T-helper 2 cell treated with Interferon-gamma antibody and Interleukin-4, amounts not matched to agents 100 ng/mL and 5 ng/mL, for 36 hours (primary cell): ENCODE data around the gene ATAT1. TPM values are rescaled to one million over a fixed set of nuclear protein-coding genes. Genes with fewer than 3 reads are reported as not detected.
"Not testable (repeated sequence)": the region's sequence is repeated elsewhere in the genome, so short reads cannot be mapped to it uniquely, and the experiment has no call there.

Experiments used
- intact Hi-C: fragments of 100-400 bp; cut with micrococcal nuclease; formaldehyde crosslinking; loops from one replicate; pipeline ENCODE4 v1.15.1; 2023
- total RNA-seq: library from RNA; stranded (reverse); gene quantifications from 2 replicates; pipeline ENCODE4 v1.2.3, GENCODE V29; 2022

Gene ATAT1
- total RNA-seq, 1 donor from 2014 or later = 9.0 TPM

DNA sequence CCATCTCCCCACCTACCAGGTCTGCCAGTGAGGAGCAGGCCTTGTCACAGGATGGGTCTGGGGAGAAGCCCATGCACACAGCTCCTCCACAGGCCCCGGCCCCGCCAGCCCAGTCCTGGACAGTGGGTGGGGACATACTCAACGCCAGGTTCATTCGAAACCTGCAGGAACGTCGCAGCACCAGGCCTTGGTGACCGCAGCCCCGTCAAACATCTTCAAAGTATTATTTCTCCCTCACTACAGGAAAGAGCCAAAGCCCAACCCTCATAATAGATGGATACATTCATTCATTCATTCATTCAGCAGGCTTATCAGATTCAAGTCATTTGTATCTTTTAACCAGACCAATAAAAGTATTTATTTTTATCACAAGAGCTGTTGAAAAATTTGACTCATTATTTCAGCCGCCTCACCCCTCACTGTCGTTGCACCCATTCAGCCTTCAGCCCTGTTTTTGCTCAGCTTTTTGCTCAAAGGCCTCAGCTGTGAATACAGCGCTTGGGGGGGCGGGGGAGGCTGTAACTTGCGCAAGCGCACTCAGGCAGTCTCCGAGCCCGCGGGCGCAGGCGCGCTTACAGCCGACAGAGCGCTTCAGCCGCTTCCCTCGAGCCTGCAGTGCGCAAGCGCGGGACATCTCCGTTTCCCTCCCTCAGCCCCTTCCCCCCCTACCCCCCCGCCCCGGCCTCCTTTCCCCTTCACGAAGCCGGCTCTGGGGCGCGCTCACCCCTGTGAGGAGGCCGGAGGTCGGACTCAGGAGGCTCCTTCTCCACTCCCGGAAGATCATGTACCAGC is 20.0 kb downstream of the ATAT1 start, which contains the start of gene C6orf136:
Gene C6orf136 (plus strand): TSS at position 684 of the 792 bp plus-strand sequence. CDS start 99 bp downstream, at position 783.
- intact Hi-C loops = loop anchor here (1.0 to 2.0 kb wide), 7 partner anchors 20 to 90 kb away; partner anchors contain the start of genes ABCF1, ATAT1, DHX16 and GNL1

DNA sequence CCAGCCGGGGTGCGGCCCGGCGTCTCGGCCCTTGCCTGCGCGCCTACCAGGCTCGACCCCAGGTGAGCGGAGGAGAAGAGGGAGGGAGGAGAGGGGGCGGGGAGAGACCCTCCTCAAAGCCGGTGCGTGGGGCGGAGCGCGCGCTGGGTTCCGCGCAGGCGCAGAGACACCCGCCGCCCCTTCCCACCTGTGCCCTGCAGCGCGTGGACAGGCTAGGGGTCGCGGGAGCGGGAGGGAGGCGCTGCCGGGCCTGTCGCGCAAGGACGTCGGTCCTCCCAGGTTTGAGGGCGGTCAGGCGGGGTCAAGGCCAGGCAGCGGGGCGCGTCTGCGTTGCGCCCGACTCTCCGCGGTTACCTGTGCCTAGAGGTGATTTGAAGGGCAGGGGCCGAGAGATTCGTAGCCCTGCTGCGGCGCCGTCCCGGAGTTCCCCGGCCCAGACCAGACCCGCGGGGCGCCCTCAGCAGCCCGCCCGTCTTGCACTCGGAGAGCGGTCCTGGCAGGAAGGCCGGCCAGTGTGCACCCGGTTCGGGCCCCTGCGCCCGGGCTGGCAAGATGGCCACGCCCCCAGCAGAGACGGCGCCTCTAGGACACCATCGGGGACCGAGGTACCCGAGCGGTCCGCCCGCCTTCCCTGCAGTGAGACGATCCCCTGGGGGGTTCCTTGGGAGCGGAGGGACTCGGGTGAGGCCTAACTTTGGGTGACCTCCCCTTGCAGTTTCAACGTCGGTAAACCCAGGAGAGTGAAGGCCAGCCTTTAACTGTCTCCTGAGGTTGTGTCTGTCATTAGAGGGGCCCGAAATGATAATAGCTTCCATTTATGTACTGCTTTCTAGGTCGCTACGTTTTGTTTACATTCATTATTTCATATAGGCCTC is 20.8 kb downstream of the ATAT1 start:
- intact Hi-C loops = loop anchor here (1.0 to 2.0 kb wide), 7 partner anchors 21 to 91 kb away; partner anchors contain the start of genes ABCF1, ATAT1, DHX16 and GNL1

DNA sequence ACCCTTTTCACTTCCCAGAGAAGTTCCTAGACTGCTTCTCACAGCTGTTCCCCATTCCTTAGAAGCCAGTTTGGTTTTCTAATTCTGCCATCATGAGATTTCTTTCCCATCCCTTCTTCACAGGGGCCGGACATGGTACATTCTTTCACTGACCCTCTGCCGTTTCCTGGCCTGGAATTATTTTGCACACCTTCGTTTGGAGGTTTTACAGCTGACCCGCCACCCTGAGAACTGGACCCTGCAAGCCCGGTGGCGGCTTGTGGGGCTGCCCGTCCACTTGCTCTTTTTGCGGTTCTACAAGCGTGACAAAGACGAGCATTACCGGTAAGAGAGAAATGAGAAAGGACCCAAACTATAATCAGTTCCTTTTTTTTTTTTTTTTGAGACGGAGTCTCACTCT is 24.5 kb downstream of the ATAT1 start:
- intact Hi-C loops = no loop called here

DNA sequence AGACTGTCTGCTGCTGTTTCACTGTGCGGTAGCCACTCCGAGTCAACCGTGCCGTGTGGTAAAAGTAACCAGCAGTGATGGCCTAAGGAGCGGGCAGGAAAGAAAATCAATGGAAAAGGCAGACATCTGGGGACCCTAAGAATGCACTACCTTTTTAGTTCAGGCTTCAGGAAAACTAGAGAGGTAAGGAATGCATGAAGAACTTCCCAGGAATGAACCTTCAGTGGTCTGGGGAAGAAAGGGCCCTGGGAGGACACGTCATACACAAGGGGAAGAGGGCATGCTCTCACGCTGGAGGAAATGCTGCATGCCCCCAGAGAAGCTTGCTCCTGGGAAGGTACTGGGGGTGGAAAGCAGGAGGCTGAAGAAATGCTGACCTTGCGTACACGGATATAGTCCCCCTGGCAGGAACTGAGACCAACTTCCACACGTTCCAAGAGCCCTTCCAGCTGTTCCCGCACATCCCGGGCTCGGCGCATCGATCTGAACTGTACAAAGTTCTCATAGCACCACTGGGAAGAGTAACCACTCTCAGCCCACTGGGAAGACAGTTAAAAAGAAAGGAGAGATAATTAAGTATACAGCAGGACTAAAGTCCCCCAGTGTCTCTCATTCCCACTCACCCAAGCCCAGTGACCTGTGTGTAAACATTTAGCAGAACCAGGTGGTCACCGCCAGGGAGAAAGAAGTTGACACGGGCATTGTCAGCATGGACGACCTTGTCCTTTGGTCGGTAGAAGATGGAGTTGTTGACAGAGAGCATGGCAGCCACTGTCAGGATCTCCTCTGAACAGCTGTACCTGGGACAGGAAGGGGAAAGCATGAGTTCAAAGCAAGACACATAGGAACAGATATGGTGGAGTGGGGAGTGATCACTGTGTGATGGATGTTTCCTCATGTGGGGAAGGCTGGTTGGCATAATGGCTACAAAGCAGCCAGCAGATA is 28.4 kb downstream of the ATAT1 start:
- intact Hi-C loops = no loop called here

DNA sequence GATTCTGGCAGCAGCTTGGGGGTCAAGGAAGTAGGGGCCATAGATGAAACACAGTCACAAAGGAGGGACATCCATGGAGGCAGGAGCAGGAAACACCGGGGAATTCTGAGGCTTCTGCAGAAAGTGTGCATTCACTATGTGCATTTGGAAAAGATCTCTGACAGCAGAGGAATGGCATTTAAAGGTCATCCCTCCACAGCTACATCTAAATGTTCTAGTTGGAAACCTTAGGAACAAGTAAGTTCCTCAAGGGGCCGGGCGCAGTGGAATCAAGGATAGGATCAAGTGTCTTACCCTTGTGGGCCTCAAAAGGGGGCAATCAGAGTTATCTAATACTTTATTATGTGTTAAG is 29.0 kb downstream of the ATAT1 start:
- intact Hi-C loops = no loop called here

DNA sequence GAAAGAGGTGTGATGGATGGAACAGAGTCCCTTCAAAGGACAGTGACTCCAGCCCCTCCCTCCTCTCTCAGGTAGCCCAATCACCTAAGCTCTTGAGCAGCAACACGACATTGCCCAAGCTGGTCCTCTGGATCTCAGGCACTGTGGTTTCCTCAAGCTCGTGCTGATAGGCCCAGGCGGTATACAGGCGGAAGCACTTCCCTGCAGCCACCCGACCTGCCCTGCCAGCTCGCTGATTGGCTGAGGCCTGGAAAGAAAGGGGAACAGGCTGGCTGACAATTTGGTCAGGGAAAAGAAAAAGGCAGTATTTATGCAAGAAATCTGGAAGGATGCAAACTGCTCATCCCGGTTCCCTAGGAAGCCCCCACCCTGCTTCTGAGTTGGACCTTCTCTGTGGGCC is 29.8 kb downstream of the ATAT1 start:
- intact Hi-C loops = no loop called here

DNA sequence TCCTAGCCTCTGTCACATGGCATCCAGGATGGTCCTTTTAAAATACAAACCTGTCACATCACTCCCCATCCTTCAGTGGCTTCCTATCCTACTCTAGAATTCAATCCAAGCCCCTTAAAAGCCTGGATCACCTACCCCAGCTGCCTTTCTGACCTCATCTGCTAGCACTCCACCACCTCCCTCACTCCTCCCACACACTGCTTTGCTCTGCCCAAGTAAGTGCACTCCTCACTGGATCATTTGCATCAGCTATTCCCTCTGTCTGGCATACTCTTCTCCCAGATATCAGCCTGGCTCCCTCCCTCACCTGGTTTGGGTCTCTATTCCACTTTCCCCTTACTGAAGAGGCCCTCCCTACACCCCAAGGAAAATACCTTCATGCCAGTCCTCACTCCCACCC is 30.8 kb downstream of the ATAT1 start:
- intact Hi-C loops = no loop called here

DNA sequence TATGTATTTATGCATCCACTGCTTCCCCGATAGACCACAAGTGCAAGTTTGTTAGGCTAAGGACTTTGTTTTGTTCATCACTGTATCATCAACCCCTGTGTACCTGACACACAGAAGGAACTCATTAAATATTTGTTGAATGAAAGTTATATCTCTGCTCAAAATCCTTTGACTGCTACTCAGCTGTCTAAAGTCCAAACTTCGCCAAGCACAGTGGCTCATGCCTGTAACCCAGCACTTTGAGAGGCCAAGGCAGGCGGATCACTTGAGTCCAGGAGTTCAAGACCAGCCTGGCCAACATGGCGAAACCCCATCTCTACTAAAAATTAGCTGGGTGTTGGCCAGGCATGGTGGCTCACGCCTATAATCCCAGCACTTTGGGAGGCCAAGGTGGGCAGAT is 31.2 kb downstream of the ATAT1 start:
- intact Hi-C loops = not testable (repeated sequence)

DNA sequence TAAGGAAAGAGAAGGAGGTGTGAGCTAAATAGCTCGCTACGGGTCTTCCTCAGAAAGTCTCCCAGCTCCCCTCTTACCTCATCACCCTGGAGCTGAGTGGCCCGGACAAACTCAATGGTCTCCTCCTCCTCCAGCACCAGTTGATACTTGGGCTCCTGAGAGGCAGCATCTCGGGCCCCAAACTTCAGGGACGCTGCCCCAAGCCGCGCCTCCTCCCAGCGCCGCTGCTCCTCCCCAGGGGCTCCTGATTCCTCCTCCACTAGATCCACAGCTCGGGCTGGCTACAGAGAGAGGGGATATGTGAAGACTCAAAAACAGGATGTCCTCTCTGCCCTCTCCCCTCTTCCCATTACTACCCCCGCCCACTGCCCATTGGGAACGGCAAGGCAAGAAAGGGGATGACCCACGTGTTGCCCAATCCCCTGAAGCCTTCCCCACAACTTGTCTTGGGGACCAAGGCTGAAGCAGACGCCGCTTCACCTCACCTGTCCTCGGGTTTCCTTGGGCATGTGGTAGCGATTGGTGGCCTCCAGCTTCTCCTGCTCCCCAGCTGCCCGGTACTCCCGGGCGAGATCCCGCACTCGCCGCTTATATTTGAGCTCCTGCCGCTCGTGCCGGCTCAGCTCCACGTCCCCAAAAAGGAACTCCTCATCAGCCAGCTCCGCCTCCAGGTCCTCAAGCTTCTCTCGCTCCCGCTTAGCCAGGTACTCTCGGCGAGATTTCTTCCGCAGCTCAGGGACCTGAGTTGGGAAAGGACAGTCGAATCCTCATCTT is 38.5 kb downstream of the ATAT1 start:
- intact Hi-C loops = no loop called here

DNA sequence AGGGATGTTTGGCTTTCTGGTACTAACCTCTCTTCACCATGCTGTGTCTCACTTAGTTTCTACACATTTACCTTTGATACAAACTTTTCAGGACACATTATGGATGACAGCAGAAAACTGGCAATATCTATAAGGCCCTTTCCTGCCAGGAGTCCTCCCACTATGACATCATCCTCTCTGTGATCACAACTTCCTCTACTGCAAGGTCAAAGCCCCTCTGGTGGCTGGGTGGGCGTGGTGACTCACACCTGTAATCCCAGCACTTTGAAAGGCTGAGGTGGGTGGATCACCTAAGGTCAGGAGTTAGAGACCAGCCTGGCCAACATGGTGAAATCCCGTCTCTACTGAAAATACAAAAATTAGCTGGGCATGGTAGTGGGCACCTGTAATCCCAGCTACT is 39.6 kb downstream of the ATAT1 start:
- intact Hi-C loops = not testable (repeated sequence)

DNA sequence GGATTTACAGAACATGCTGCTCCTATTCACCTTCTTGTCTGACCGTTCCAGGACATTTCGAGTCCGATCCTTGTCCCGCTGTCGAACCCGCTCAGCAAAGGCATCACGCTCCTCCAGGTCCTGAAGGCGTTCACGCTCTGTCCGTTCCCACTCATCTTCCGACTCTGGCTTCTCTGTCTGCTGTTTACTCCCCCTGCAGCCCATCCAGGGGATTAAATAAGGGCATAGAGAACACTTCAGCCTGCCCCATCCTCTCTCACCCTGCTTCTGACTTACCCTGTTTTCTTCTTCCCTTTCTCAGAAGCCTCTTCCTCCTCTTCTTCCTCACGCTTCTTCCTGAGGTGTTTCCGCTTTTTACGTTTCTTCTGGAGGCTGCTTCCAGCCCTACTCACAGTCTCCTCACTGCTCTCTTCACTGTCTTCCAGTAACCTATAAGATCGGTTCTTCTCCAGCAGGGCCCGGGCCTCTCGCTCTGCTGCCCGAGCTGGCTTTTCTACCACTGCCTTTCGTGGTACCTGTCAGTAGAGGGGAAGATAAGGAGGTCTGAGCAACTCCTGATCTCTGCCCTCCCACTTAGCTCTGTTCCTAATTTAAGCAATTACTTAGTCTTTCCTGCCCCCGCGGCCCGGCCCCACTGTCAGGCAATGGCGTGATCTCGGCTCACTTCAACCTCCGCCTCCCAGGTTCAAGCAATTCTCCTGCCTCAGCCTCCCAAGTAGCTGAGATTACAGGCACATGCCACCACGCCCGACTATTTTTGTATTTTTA is 44.3 kb downstream of the ATAT1 start:
- intact Hi-C loops = loop anchor here (10.0 kb wide), 1 partner anchor 244 kb away; the partner anchor contains the start of gene VARS2

DNA sequence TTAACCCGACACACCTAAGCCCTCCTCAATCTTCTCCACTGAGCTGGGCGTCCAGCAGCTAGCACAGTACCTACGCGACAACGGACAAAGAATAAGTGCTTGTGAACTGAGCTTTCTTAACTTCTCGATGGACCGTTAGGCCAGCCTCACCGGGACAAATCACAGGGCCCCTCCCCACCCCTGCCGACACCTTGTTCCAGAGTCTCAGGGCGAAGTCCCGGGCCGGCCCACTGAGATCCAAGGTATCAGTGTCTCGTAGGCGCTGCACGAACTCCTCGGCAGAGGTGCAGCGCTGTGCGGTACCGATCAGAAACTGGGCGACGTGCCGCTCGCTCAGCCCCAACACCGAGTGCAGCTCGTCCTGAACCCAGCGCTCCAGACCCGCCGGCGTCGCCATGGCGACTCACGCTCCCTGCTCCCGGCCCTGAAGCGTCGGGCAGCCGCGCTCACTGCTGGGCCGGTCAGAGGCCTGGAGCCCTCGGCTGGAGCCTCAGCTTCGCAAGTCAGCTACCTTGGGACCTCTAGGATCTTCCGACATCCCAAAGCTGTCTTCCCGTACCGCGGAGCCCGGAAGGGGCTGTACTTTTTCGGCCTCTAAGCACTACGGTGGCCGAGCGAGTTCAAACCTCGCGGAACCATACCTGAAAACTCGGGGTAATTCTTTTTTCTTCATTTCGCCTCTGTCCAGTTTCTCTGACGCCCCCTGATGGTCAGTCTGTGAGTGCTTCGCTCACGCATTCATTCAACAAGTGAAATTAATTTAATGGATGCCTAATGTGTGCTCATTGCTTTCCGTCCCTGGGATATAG is 46.0 kb downstream of the ATAT1 start, which contains the start of gene DHX16:
Gene DHX16 (minus strand): TSS at position 562 of the 809 bp plus-strand sequence. CDS start 165 bp downstream, at position 397.
- intact Hi-C loops = loop anchor here (1.0 to 10.0 kb wide), 5 partner anchors 25 to 242 kb away; partner anchors contain the start of genes ATAT1, C6orf136, MRPS18B and PPP1R10

DNA sequence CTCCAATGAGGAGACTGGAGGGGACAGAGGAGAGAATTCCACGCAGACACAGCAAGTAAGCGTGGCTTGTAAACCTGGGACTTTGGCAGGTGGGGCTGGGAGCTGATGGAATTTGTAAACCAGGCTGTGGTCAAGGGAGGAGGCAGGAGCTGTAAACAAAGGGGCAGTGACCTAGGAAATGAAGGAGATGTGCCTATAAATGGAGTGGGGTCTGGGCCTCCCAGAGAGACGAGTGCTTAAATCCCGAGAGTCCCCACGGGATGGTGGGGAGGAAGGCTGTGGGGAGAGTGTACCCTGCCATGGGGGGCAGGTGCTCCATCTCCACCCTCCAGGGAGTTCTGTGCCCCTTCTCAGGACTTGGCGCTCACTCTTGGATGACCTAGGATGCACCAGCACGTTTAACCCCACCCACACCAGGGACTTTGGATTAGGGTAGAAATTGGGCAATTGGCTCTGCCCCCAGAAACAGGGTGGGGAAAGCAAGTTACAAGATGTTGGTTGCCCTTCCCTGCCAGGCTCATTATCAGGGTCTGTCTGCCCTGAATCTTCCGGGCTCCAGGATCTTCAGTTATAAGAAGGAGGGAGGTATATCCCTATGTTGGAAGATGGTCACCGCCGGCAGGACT is 50.1 kb downstream of the ATAT1 start:
- intact Hi-C loops = loop anchor here (10.0 kb wide), 1 partner anchor 238 kb away; the partner anchor contains the start of gene VARS2

DNA sequence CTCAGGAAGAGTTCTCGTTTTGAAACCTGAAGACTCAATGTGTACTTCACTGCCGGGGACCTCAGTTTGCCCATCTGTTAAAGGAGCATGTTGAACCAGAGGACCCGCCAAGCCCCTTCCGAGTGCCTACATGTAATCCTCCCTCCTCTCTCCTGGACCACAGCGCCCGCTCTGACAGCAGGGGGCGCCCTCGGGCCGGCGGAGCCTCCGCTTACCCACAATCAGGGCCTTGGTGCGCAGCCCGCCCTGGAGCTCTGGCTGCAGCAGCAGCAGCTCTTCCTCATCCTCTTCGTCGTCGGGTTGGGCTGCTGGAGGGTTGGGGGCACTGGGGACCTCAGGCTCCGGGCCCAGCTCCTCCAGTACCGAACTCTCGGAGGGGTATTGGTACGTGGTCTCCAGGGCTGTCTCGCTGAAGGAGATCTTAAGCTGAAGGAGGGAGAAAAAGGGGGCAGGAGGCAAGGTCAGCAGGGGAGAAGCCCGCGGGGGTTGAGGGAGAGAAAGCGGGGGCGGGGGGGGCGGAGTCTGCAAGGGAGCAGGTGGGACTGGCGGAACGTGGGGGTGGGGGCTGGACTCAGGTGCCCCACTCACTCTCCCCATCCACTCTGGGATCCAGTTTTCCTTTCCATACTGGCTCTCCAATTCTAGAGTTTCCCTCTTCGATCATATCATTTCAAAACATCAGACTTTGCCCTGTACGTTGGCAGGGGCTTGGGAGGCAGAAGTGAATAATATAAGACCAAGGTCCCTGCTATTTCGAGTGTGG is 52.5 kb downstream of the ATAT1 start:
- intact Hi-C loops = loop anchor here (1.0 to 10.0 kb wide), 3 partner anchors 43 to 236 kb away; partner anchors contain the start of gene VARS2

DNA sequence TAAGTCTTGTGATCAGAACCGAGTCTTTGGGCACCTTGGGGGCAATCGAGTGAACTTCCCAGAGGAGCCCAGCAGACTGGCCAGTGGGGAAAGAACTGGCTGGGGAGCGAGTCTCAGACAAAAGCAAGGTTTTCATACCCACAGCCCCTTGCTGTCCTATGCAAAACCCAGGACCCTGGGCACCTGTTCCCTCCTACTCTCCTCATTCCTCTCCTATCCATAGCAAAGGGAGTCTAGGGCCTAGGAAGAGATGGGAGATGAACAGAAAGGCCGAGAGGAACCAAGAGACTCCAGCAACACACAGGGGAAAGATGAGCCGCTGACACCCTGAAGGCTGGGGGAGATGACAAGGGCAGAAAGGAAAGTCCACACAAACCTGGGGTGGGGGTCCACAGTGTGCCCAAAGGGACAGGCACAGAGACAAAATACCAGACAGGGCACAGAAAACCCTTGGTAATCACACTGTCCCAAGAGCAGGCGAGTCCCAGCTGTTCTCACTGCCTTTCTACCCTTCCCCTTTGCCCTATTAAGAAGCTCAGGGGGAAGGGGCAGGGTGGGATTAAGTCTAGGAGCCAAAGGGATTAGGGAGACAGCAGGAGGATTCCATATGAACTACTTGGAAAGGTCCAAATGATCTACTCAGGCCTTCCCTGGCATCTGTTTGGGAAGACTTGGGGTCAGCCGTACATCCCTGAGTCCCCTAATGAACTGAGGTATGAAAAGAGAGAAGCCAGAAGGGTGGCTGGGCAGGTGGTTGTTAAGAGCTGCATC is 53.3 kb downstream of the ATAT1 start:
- intact Hi-C loops = loop anchor here (1.0 to 10.0 kb wide), 4 partner anchors 42 to 475 kb away; partner anchors contain the start of genes CCHCR1, TCF19 and VARS2

DNA sequence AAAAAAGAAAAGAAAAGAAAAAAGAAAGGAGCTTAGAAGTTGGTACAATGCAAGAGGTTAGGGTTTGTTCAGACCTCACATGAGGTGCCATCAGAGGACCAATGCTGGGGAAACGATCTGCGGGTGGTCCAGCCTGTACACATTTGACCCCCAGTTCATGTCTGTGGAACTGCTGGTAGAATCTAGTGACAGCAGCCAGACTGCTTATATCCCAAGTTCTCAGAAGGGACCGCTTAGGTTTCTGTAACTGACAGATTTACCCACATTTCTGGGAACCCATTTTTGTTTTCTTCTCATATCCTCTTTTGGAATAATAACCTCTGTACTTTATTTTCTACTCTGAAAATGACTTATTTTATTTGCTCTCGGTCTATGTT is 55.1 kb downstream of the ATAT1 start:
- intact Hi-C loops = loop anchor here (1.0 to 10.0 kb wide), 6 partner anchors 35 to 473 kb away; partner anchors contain the start of genes C6orf136, CCHCR1, HLA-E and MDC1
